Neural progenitor cell (in vitro differentiated cells): ENCODE data around the gene DTNB.

Experiments used
- EZH2phosphoT487 ChIP-seq: fragments of 200-600 bp; sonication (generic); IDR thresholded peaks from 2 replicates; pipeline ENCODE4 v1.6.1; 2017; ENCODE audit warnings: antibody characterized with exemption
- TF ChIP-seq, protein P1 (sequence below): fragments of 200-600 bp; sonication (generic); IDR thresholded peaks from 2 replicates; pipeline ENCODE4 v1.5.1; 2017; ENCODE audit warnings: antibody characterized with exemption, mild to moderate bottlenecking

DNA sequence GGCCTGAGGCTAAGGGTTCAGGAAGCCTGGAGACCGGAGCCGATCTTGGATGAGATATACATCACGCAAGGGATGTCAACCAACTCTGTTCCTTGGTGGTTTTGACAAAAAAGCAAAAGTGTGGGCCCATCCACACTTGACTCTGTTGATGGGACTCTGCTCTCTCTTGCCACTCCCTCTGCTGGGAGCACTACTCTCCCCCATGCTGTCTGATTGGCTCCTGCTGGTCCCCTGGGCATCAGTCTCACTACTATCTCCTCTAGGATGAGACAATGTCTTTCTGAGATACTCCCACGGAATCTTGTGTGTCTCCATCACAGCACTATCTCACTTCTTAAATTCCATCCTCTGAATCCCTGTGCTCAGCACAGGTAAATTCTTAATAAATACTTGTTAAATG lies 274.8 kb downstream of the DTNB start:
- TF ChIP-seq, protein P1, sequence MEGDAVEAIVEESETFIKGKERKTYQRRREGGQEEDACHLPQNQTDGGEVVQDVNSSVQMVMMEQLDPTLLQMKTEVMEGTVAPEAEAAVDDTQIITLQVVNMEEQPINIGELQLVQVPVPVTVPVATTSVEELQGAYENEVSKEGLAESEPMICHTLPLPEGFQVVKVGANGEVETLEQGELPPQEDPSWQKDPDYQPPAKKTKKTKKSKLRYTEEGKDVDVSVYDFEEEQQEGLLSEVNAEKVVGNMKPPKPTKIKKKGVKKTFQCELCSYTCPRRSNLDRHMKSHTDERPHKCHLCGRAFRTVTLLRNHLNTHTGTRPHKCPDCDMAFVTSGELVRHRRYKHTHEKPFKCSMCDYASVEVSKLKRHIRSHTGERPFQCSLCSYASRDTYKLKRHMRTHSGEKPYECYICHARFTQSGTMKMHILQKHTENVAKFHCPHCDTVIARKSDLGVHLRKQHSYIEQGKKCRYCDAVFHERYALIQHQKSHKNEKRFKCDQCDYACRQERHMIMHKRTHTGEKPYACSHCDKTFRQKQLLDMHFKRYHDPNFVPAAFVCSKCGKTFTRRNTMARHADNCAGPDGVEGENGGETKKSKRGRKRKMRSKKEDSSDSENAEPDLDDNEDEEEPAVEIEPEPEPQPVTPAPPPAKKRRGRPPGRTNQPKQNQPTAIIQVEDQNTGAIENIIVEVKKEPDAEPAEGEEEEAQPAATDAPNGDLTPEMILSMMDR: no peak
- TF ChIP-seq EZH2phosphoT487: no peak
